Cardiac fibroblast (primary cell): ENCODE data around the gene NEO1.
A peak's percentile ranks its signal among the peaks of the same experiment; 100 is the strongest.

ENCODE experiments used
- DNase-seq, 2 donors: peaks; one replicate each; pipeline versions ENCODE4 v3.0.0 to v3.0.0-alpha.2; 2010; ENCODE audit warnings: low read depth in 2 of 2
- H3K4me3 ChIP-seq, 2 donors: replicated peaks in 1 of 2; 1 replicate in 1 of 2; 2 replicates in 1 of 2; pipeline ENCODE4 v1.5.1; 2011; ENCODE audit warnings: low read depth in 2 of 2, low read length in 2 of 2, mild to moderate bottlenecking in 2 of 2, moderate library complexity in 1 of 2
- CTCF ChIP-seq: IDR thresholded peaks from one replicate; pipeline ENCODE4 v1.5.1; 2011; ENCODE audit warnings: low read depth, mild to moderate bottlenecking, low read length, inconsistent platforms

NEO1 gene

GRCh38 chr15:73051807-73052652, at the start of gene NEO1:
TSS of gene NEO1 (plus strand) at chr15:73052463. CDS start at chr15:73052676, 213 bp downstream.
- TF ChIP-seq CTCF, result no peak
- H3K4me3 ChIP-seq, result peak within 1 kb of the TSS; percentile 74 to 81
- peak; percentile 67 to 85 for DNase-seq

GRCh38 chr15:73004462-73004861, 47.8 kb upstream of the NEO1 start:
- H3K4me3 ChIP-seq, result no peak overlapping the region
- no peak for TF ChIP-seq CTCF
- no peak for DNase-seq

- H3K4me3 ChIP-seq, result no peak overlapping the region
- TF ChIP-seq CTCF, result no peak
- DNase-seq, result no peak
Measured at GRCh38 chr15:73005032-73005431, 47.2 kb upstream of the NEO1 start.

GRCh38 chr15:73005446-73005845, 46.8 kb upstream of the NEO1 start:
- no peak for DNase-seq
- no peak overlapping the region for H3K4me3 ChIP-seq
- no peak for TF ChIP-seq CTCF

GRCh38 chr15:73006523-73006922, 45.7 kb upstream of the NEO1 start:
- TF ChIP-seq CTCF, result no peak
- H3K4me3 ChIP-seq, result no peak overlapping the region
- no peak for DNase-seq

- TF ChIP-seq CTCF, result no peak
- no peak for DNase-seq
- H3K4me3 ChIP-seq, result no peak overlapping the region
Measured at GRCh38 chr15:73009066-73010056, 42.9 kb upstream of the NEO1 start.
